GM18873 (cell line): ENCODE results near the gene RAB37.

Experiments
- ATAC-seq: cut with Tn5 transposase; IDR thresholded peaks from one replicate; pipeline ENCODE4 v1.9.1; 2021; ENCODE audit warnings: mild to moderate bottlenecking, moderate library complexity, moderate number of reproducible peaks; ENCODE audit not compliant: unreplicated experiment, low FRiP score

RAB37 gene

GRCh38 chr17:74744714-74745547 is 7.9 kb downstream of the RAB37 start:
- no peak for ATAC-seq

- no peak for ATAC-seq
These were observed 8.6 kb downstream of the RAB37 start for GRCh38 chr17:74745548-74746177.

GRCh38 chr17:74746376-74746775 is 9.3 kb downstream of the RAB37 start:
- no peak for ATAC-seq

DNA sequence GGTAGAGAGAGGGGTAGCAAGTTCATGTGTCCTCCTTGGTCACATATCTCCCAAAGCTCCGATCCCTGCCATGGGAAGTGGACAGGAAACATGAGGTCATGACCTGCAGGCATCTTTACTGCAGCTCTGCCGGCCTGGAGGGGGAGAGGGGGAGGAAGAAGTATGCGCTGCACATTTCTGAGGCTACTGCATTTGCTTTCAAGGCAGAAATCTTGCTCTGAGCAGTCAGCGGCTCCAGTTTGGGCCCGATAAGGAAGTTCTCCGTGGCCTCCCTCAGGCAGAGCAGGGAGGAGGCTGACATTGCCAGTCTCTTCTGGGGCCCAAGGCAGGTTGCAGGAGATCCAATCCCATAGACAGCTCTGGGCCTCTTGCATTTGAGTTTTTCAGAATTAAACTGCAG is 9.9 kb downstream of the RAB37 start:
- no peak for ATAC-seq

DNA sequence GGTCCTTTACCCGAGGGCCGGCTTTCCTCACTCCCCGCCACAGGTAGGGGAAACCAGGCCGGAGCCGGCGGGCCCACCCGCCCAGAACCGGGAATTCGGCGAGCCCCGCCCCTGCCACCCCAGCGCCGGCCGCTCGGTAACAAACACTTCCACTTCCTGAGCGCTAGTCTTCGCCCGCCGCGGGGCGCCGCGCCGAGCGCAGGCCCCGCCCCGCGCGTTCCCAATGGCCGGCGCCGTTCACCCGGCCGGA is 11.1 kb downstream of the RAB37 start:
- ATAC-seq = no peak

DNA sequence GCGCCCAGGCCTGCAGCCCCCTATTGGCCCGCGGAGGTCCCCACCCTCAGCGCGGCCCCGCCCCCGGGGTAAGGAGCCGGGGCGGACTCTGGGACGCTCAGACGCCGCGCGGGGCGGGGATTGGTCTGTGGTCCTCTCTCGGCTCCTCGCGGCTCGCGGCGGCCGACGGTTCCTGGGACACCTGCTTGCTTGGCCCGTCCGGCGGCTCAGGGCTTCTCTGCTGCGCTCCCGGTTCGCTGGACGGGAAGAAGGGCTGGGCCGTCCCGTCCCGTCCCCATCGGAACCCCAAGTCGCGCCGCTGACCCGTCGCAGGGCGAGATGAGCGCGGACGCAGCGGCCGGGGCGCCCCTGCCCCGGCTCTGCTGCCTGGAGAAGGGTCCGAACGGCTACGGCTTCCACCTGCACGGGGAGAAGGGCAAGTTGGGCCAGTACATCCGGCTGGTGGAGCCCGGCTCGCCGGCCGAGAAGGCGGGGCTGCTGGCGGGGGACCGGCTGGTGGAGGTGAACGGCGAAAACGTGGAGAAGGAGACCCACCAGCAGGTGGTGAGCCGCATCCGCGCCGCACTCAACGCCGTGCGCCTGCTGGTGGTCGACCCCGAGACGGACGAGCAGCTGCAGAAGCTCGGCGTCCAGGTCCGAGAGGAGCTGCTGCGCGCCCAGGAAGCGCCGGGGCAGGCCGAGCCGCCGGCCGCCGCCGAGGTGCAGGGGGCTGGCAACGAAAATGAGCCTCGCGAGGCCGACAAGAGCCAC is 11.6 kb downstream of the RAB37 start, which contains the start of gene NHERF1:
Gene NHERF1 (plus strand): TSS at position 100 of the 750 bp plus-strand sequence. CDS start 219 bp downstream, at position 319.
- peak; percentile 59 for ATAC-seq

DNA sequence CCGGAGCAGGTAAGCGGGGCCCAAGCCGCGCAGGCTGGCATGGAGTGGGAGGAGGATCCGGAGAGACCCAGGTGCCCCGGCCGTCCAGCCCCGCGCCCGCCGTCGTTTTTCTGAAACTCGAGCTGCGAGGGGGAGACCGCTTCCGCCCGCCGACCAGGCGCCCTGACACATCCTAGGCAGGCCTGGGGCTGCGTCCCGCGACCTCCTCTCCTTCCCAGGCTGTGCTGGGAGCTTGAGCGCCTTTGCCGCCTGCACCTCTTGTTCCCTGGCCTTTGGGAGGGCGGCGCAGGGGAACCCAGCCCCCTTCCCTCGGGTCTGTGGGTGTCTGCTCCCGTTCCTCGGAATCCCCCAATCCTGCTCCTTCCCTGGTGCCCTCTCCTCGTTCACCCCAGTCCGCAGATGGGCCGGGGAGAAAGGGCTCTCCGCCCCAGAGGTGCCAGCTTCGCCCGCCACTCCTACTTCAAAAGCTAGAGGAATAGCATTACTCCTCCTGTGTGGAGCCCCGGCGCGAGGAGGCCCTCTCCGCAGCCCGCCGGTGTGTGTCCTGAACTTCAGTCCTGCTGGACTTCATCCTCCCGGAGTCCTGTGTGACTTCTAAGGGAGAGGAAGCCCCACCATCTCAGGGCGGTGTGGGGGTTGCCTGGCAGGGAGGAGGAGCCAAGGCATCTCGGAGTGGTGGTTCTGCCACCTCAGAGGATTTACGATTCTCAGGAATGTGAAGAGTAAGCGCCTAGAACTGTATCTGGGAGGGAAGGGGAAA is 12.4 kb downstream of the RAB37 start:
- ATAC-seq = no peak

- no peak for ATAC-seq
These were observed 12.9 kb downstream of the RAB37 start for GRCh38 chr17:74750039-74750326.

GRCh38 chr17:74750327-74751069 is 13.4 kb downstream of the RAB37 start:
- no peak for ATAC-seq

DNA sequence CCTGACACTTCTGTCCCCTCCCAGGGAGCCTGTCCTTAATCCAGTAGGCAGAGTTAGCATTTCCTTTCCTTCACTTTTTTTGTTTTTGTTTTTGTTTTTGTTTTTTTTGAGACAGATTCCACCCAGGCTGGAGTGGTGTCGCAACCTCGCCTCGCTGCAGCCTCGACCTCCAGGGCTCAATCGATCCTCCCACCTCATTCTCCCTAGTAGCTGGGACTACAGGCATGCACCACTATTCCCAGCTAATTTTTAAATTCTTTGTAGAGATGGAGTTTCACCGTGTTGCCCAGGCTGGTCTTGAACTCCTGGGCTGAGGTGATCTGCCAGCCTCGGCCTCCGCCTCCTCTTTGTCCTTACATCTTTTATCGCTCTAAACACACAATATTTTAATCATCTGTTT is 15.4 kb downstream of the RAB37 start:
- ATAC-seq = no peak

- ATAC-seq = no peak
These were observed 15.9 kb downstream of the RAB37 start for GRCh38 chr17:74752822-74753401.

DNA sequence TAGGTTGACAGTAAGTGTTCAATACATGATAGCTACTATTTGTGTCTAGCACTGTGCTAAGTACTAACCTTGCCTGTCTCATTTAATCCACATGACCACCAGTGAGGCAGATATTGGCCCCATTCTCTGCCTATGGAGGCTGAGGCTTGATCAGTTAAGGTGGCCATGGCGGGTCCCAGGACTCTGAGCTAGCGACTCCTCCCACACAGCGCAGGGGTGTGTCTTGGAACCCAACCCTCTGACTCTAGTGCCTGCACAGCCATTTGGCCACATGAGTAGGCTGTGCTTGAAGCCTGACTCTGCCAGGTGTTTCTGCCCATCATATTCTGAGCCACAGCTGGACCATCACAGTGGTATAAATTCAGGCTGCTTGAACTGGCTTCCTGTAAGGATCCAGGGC is 17.8 kb downstream of the RAB37 start:
- no peak for ATAC-seq

DNA sequence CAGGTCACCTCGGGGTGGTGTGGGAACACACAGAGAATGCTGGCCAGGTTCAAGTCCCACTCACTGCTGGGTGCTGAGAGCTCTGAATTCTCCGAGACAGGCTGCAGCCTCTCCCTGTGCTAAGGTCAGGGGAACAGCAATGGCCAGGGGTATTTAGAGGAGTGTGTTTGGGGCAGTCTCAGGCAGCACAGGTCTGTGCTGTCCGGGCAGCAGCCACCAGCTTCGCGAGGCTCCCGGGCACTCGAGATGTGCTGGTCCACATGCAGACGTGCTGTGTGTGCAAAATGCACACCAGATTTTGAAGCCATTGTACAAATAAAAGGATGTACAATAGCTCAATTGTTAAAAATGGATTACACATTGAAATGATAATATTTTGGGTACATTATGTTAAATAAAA is 18.5 kb downstream of the RAB37 start:
- no peak for ATAC-seq

- ATAC-seq = no peak
These were observed 19.8 kb downstream of the RAB37 start for GRCh38 chr17:74756891-74757290.

DNA sequence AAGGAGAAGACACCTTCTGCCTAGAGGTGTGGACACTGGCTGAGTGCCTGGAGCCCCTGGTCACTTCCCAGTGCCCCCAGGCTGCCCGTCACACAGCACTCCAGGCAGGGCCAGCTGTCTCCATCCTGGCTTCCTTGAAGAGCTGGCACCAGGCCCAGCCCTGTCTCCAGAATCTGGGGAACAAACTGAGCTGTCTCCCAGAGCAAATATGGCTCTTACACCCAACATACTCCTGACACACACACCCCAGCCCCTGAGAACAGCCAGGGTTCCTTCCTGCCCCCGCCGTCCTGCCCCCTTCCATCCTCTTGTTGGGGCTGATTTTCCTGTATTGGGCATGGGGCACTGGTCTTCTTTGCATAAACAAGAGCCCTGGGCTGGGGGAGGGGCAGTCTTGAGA is 20.4 kb downstream of the RAB37 start:
- ATAC-seq = no peak

GRCh38 chr17:74757931-74758847 is 21.1 kb downstream of the RAB37 start:
- no peak for ATAC-seq

- ATAC-seq = no peak
These were observed 21.8 kb downstream of the RAB37 start for GRCh38 chr17:74758848-74759168.

DNA sequence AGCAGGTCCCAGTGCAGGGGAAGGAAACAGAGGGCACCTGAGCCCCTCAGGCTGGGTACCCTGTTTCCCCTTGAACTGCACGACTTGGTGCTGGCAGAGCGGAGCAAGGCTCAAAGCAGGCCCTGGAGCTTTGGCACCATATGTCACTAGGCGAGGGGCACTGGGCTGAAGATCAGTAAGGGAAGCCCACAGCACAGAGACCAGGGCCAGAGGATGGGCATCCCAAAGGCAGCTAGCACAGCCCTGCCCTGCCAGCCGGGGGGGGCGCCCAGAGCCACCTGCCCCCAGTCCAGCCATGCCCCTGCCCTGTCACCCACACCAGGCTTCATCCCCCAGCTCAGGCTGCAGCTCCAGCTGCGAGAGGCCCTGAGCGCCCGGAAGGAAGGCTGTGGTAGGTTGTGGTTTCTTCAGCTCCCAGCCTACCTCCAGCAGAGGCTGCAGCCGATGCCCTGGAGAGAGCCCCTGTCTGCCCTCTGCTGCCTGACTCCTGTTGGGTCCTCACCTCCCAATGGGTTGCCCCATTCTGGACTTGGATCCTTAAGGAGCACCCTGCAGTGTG is 22.3 kb downstream of the RAB37 start:
- ATAC-seq = no peak

- no peak for ATAC-seq
These were observed 22.9 kb downstream of the RAB37 start for GRCh38 chr17:74759941-74760340.
